Endometrial microvascular endothelial cells (primary cell): ENCODE measurements around the gene PHACTR1. TPM values are rescaled to one million over a fixed set of nuclear protein-coding genes. Genes with fewer than 3 reads are reported as not detected.

Experiments used
- in situ Hi-C: cut with HindIII; loops from 2 replicates; pipeline ENCODE4 v1.10.0; 2017; ENCODE audit warnings: low sequenced_read_pairs, low pct_unique_long_range_greater_than_20kb; ENCODE audit errors: inconsistent ontology term
- total RNA-seq: library from RNA; depleted of rRNA; stranded (reverse); fragments of >200 nt; gene quantifications from one replicate; pipeline ENCODE4 v1.2.3, GENCODE V29; 2015; ENCODE audit errors: inconsistent ontology term

Gene PHACTR1
- total RNA-seq, 1 donor from 2014 or later, result 14.6 TPM

DNA sequence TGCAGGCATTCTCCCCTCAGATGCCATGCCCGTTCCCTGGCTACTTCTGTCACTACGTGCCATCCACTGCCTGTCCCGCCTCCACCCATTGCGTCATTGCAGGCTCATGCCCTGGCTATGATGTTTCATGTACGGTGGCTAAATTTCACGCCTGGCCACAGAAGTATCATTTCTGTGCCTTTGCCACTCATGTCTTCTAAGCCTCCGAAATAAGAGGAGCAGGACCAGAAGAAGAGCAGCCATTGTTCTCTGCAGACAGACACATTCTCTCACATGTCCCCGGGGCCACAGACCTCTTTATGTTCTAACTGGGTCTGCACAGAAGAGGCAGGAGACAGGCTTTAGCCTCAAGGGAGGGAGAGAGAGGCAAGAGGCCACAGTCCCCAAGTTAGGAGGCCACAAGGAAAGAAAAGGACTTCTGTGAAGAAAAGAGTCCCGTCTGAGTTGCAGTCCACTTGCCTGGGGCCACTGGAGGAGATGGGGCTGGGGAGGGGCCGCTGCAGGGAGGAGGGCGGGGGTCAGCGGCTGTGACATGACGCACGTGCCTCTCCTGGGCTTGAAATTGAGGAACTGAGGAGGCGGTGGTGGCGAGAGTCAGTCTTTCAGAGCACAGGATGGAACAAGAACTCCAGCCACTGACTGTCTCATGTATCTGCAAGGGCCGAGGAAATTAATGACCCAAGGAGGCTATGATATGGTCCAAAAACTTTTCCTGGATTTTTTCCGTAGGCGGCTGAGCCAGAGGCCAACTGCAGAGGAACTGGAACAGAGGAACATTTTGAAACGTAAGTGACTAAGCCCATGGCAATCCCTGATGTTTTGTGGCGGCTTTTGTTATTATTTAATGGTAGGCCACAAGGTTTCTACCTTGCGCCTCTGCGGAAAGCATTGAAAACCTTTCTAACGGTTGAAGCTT is 555.8 kb downstream of the PHACTR1 start:
- in situ Hi-C loops, result no loop called here

DNA sequence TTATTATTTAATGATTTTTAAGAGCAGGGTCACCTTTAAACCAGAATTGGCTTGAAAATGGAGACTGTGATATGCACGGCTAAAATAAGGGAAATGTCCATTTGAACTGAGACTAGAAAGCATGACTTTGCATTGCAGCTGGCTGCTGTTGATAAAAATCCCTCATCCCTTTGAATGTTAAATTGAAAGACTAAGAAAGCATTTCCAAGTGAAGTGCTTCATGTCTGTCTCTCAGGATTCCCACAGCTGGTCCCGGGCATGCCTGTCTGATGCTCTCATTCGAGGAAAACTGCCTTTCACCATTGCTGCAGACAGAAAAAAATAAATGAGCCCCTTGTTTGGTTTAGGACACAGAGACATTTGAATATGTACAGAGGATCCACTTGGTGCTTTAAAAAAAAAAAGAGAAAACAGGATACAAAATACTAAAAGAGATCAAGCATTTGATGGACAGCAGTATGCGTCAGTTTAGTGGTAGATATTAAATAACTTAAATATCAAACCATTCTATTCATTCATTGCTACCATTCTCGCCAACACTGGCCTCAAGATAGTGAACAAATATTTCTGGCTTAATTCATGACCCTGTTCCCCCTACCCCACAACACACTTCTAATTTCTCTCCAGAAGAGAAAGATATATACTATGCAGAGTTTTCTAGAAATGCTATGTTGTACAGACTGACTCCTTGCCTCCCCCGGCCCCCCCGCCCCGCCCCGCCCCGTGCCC is 556.8 kb downstream of the PHACTR1 start:
- in situ Hi-C loops, result no loop called here

DNA sequence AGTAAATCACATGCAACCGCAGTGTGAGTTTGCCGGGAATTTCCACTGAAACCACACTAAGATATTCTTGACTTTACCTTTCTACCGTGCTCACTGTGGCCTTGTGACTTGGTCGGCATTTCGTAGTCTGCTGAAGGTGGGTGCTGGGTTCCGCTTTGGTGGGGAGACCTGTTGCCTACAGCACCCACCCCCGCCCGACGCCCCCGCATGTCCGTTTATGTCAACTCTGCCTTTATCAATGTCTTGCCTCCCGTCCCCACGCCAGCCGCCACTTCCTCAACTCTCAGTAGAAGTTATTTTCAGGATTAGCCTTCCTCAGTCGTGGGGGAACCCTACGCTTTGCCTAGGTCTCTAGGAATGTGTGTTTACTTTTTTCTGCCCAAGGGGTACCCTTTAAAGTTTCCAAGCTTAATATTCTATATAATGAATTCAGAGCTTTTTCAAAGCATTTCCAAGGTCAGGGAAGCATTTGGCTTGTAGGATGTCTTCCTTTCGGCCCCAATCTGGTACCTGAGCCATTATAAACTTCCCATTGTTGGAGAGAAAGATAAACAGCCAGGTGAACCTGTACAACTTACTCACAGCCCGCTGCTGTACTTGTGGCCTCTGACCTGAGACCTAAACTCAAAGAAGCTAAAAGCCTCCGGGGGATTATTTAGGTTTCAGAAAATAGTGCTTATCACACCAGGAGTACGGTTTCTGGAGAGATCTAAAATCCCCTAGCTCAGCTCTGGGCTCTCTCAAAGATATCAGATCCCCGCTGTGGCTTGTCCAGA is 557.6 kb downstream of the PHACTR1 start:
- in situ Hi-C loops, result no loop called here

DNA sequence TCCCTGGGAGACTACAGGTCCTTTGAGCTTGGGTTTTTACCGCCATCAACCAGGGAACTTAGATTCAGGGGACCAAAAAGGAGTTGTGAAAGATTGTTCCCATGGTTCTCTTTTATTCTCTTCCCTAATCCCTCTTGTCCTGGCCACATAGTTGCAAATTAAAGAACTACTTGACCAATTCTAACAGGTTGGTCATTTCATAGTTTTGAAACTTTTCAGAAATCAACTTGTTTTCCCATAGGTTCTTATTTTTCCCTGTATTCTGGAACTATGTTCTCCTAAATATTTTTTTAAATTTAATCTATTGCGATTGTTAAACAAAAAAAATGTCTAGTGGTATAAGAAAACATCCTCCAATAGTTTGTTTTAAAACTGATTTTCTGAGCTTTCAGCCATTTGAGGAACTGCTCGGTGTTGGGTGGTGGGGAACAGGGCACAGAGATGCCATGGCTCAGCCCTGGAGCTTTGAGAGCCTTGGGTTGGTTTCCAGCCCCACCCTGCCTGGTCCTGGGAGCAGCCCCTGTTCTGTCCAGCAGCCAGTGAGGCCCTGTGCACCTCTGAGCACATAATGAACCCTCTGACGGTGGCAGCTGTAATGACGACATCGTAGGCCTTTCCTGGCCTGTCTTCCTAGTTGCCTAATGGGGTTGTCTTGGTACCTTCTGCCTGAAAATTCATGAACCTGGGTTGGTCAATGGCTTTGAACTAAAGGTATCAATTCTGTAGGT is 558.3 kb downstream of the PHACTR1 start:
- in situ Hi-C loops, result no loop called here

DNA sequence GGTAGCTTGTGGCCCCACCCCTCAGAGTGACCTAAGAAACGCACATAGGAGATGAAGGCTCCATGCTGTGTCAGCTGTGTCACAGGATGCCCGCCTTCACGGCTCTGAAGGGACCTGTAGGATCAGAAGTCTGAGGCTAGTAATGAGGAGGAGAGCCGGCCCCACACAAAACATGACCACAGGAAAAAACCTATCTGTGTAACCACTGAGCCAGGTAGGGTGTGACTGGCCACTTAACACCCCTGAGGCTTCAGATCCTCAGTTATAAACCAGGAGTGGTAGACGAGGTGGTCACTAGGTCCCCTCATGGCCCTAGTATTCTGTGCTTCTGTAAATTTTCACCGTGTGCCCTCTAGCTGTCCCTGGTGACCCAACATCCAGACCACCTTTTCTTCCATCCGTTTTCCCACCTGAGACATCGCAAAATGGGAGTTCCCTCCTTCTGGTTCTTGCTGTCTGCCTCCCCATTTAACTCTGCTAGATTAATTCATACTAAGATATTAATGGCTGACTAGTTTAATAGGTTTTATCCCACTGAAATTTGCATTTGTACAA is 558.9 kb downstream of the PHACTR1 start:
- in situ Hi-C loops, result no loop called here

DNA sequence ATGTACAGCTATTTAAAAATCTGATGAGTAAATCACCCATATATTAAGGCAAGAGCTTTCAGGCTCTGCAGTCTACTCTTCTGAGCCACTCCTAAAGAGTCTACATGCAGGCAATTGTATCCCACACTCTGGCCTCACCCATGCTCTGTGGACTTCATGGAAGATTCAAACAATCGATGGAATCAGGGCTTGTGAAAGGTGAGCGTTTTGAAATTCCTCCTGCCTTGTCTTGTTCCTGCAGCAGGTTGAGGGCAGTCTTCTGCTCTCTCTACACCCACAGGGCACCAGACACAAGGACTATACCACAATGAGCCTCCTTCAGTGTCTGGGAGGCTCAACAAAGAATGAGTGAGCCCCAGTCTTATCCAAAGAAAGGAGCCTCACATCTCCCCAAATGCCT is 560.7 kb downstream of the PHACTR1 start:
- in situ Hi-C loops, result no loop called here

DNA sequence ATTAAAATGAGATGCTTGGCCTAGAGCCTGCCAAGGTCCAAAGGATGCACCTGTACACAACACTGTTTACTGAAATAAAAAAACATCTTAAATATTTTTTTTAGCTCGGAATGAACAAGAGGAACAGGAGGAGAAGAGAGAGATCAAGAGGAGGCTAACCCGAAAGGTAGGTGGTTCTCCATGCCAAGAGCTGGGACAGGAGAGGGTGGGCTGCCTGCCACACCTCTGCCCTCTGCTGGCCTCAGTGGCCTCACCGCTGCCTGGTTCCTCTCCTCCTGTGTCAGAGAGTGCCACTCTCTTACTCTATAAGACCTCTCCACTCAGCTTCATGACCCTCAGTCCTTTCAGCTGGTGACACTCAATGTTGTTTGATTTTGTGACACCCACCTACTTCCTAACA is 561.6 kb downstream of the PHACTR1 start:
- in situ Hi-C loops, result no loop called here

DNA sequence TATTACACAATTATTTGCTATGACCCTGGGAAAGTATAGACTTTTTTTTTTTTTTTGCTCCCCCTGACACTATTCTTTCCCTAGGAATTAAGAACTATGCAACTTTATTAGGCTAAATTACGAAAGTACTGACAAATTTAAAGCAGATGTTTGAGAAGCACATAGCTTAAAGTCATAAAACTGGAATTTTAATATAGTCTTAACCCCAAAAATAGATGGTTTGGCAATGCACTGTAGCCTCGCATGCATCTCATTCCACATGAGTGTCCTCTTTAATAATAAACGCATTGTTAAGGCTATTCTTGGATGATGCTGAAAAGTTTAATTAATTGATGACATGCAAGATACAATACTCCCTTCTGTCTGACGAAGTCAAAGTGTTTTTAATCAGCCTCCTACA is 562.4 kb downstream of the PHACTR1 start:
- in situ Hi-C loops, result no loop called here

DNA sequence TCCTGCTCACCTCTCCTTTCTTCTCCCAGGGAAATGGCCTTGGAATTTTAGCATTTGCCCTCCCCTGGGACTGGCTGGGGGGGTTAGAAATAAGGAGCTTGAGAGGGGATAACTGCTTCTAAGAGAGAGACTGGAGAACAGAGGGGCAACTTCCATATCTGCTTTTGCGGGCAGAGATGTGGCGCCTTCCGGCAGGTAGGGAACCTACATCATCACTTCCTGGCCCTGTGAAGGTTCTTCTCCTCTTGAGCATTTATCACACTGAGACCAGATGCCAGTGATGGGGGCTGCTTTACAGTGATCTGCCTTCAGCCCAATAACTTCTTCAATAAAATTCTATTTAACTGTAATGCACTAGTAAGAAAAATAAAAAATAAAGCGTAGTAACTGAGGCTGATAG is 563.7 kb downstream of the PHACTR1 start:
- in situ Hi-C loops, result no loop called here

DNA sequence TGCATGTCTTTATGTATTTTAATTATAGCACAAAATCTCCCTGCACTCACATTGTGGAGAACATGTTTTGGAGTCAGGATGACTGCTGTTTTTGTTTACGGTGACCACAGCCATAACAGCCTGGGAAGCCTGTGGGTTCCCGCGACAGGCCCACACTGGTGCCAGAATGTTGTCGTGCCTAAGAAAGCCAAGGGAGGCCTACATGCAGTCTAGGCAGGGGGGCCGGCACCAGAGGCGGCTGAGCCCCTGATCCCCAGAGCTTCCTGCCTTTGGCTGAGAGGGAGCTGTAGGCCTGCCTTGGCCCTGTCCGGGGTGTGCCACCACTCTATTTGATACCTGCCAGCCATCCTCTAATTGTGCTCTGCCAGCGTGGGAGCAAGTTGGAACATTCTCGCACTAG is 565.1 kb downstream of the PHACTR1 start:
- in situ Hi-C loops, result no loop called here

DNA sequence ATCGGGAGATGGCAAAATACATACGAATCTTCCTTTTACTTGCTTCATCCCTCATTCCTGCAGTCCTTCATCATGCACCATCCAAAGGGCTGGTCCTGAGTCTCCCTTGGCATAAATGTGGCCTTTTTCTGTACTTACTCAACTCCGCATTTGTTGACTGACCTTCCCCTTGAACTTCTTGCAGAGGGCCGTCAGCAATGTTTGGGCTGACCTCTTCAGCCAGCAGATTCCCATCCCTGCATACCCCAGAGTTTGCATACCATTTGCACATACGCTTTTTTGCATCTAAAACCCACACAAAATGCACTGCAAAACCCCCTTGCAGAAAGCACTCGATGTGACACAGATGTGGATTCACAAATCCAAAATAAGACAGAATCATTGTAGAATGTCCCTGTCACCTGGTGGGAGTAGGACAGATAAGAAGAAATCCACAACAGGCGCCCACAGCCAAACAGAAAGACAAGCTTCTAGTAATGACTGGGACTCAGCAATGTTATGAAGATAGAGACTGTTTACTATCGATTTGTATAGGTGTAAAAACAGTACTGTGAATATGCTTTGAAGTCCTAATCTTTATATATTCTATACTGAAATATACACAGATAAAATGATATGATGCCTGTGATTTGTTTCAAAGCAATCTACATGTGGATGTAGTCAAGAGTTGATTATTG is 566.0 kb downstream of the PHACTR1 start:
- in situ Hi-C loops, result no loop called here

DNA sequence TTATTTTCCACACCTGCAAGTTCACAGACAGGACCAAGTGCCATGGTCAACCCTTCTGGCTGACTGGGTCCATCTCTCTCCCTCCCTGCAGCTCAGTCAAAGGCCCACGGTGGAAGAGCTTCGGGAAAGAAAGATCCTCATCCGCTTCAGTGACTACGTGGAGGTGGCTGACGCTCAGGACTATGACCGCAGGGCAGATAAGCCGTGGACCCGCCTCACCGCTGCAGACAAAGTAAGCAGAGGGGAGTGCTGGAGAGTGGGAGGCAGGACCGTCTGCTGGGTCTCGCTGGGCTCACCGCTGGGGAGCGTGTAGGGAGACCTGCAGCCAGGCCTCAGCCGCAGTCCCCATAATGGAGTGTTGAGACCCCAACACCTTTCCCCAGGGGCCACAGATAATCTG is 566.8 kb downstream of the PHACTR1 start:
- in situ Hi-C loops, result no loop called here

DNA sequence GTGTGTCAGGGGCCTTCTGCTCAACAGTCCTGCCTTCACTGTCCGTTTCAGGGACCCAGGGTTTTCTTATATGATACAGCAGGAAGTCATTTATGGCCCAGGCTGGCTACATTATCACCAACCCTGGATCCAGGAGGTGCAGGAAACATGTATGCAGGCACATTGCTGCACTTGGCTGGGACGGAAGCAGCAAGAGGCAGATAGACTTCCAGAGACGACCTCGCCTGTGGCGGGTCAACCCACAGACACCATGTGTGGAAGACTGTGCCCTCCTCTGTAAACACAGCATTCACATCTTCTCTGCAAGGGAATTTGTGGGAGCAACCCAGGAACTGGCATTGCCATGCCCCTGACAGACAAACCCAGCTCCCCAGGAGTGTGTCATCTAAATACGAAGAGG is 568.1 kb downstream of the PHACTR1 start:
- in situ Hi-C loops, result no loop called here

DNA sequence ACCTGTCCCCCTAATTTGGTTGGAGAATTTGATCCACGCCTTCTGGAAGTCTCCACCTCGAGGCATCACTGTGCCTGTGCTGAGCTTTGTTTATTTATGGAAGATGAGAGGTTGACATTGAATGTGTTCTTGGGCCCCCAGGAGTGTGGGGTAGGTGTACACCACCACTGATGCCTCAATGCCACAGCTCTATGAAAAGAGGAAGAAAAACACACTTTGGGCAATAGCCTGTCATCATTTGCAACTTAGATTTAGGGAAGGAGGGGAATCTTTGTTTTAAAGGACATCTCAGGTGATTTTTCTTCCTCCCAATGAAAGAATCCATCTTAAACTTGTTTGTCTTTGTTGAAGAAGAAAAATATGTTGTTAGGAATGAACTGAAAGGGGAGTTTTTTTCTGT is 569.1 kb downstream of the PHACTR1 start:
- in situ Hi-C loops, result no loop called here

DNA sequence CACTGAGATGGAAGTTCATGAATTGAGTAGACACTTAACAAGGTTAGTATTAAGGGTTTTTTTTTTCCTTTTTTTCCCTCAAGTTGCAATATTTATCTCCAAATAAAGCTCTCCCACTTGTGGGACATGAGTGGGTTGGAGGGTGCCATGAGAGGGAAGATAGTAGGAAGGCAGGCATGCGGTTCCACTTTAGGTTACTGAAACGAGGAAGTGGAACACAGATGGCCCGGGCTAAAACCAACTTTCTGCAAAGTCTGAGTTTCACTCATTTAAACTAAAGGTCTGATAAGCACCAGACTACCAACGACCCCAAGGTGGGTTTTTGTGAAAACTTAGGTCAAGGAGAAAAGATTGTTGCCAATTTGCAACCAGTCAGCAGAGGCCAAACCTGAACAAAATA is 569.6 kb downstream of the PHACTR1 start:
- in situ Hi-C loops, result no loop called here

DNA sequence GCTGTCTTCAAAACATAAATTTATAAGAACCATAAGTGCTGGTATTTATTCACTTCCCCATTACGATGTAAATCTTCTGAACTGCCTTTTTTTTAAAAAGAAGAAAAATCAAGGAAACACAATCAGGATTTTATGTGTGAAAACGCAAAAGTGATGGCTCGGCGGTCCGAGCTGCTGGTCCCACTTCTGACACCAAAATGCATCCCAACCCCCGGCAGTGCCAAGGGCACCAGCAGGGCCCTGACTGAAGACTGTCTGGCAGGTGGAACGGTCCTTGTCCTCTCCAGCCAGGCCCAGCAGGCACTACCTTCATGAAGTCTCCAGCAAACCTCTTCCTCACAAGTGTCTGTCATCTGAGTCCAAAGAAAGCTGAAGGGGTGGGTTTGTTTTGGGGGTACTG is 570.5 kb downstream of the PHACTR1 start:
- in situ Hi-C loops, result no loop called here

DNA sequence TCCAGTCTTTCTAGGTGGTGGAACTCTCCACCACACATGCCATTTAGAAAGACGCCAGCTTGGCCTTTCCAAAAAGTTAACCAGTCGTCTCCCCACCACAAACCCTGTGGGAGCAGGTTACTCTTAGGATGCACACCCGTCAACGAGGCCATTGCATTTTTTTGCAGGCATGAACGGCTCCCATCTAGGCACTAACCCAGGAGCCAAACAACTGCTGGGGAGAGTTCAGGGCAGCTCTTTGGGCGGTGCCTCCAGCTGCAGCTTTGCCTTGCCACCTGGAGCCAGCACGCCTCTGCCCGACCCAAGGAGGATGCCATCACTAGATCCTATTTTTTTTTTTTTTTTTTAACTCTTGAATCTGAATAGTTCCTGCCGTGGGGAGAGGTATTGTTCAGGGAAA is 571.9 kb downstream of the PHACTR1 start:
- in situ Hi-C loops, result no loop called here

DNA sequence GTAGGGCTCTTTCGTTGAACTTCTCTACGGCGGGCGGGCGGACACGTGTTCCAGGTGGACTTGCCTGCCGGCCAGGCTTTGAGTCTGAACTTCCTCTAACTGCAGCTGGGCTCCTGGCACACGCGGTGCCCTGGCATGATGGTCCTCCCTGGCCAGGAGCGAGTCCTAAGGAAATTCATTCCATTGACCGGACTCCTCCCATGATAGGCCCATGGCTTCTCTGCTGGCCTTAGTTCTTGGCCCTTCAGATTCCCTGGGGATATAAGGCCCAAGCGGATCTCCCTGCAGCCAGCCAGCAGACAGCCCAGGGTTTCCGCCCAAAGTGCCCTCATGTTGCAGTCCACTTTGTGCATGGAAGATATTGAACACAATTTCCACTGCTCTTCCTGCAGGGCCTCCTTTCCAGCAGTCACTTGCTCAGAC is 572.4 kb downstream of the PHACTR1 start:
- in situ Hi-C loops, result no loop called here
